Measurements from ENCODE around the gene PTPN18. TPM values are rescaled to one million over a fixed set of nuclear protein-coding genes. Genes with fewer than 3 reads are reported as not detected.

Gene PTPN18
- 25.8 to 31.0 TPM (median 28.8 TPM) in 5 replicates for total RNA-seq (2022; extraction: Qiagen RNA extraction)

GRCh38 chr2:130355578-130356431, at the start of gene PTPN18:
Gene PTPN18 (plus strand): TSS chr2:130356056. CDS start chr2:130356108, 52 bp downstream.

GRCh38 chr2:130342533-130343275, 13.2 kb upstream of the PTPN18 start, which contains the start of gene IMP4:
Gene IMP4 (plus strand): TSS chr2:130342897. CDS start chr2:130342933, 36 bp downstream.

Other genes with a start within 250 kb of the PTPN18 start
- not detected in 5 replicates for gene POTEF, start 226.8 kb upstream of the PTPN18 start, total RNA-seq (2022; extraction: Qiagen RNA extraction)
- 4.4 to 8.4 TPM (median 6.9 TPM) in 5 replicates for gene CCDC74B, start 210.9 kb upstream of the PTPN18 start, total RNA-seq (2022; extraction: Qiagen RNA extraction)
- 61.6 to 81.4 TPM (median 75.4 TPM) in 5 replicates for gene SMPD4, start 174.5 kb upstream of the PTPN18 start, total RNA-seq (2022; extraction: Qiagen RNA extraction)
- gene MZT2B, start 173.8 kb upstream of the PTPN18 start, total RNA-seq (2022; extraction: Qiagen RNA extraction), result 245 to 460 TPM (median 438 TPM) in 5 replicates
- 0.13 to 0.29 TPM (median 0.16 TPM) in 4 of 5 replicates, not detected in the other for gene TUBA3E, start 157.6 kb upstream of the PTPN18 start, total RNA-seq (2022; extraction: Qiagen RNA extraction)
- 141 to 179 TPM (median 167 TPM) in 5 replicates for gene IMP4, start 13.2 kb upstream of the PTPN18 start, total RNA-seq (2022; extraction: Qiagen RNA extraction)
- 0.01 TPM in 2 of 5 replicates, not detected in the others for gene POTEI, start 153.3 kb downstream of the PTPN18 start, total RNA-seq (2022; extraction: Qiagen RNA extraction)
- not detected in 5 replicates for gene CFC1B, start 165.2 kb downstream of the PTPN18 start, total RNA-seq (2022; extraction: Qiagen RNA extraction)
- not detected in 5 replicates for gene CFC1, start 243.5 kb downstream of the PTPN18 start, total RNA-seq (2022; extraction: Qiagen RNA extraction)